ENCODE measurements around the gene TXNDC11.
A peak's percentile ranks its signal among the peaks of the same experiment; 100 is the strongest.

Gene TXNDC11

GRCh38 chr16:11755022-11755760 is 12.5 kb upstream of the TXNDC11 start:
- DNase-seq (ENCODE audit: extremely low spot score, insufficient read length, low read depth) (no peak), FAIRE-seq (no peak)

GRCh38 chr16:11752856-11753255 is 10.2 kb upstream of the TXNDC11 start:
- DNase-seq (ENCODE audit: extremely low spot score, insufficient read length, low read depth) = no peak
- FAIRE-seq = no peak

- DNase-seq (ENCODE audit: extremely low spot score, insufficient read length, low read depth) = no peak
- FAIRE-seq = no peak
These were observed 7.4 kb upstream of the TXNDC11 start for GRCh38 chr16:11750056-11750455.

GRCh38 chr16:11748404-11749254 is 6.0 kb upstream of the TXNDC11 start:
- DNase-seq (ENCODE audit: extremely low spot score, insufficient read length, low read depth) (no peak), FAIRE-seq (no peak)

GRCh38 chr16:11747949-11748403 is 5.3 kb upstream of the TXNDC11 start:
- no peak for DNase-seq (ENCODE audit: extremely low spot score, insufficient read length, low read depth)
- FAIRE-seq = no peak

GRCh38 chr16:11744075-11744470 is 1.4 kb upstream of the TXNDC11 start:
- FAIRE-seq (no peak), DNase-seq (ENCODE audit: extremely low spot score, insufficient read length, low read depth) (no peak)

GRCh38 chr16:11743308-11744074 is 834 bp upstream of the TXNDC11 start:
- DNase-seq (ENCODE audit: extremely low spot score, insufficient read length, low read depth) = no peak
- FAIRE-seq = peak; percentile 46

GRCh38 chr16:11742093-11742535 is 543 bp downstream of the TXNDC11 start:
- FAIRE-seq (peak; percentile 33), DNase-seq (ENCODE audit: extremely low spot score, insufficient read length, low read depth) (no peak)

- DNase-seq (ENCODE audit: extremely low spot score, insufficient read length, low read depth) = no peak
- FAIRE-seq = no peak
These were observed 2.1 kb downstream of the TXNDC11 start for GRCh38 chr16:11740567-11740966.

GRCh38 chr16:11738742-11739544 is 3.7 kb downstream of the TXNDC11 start:
- FAIRE-seq = peak; percentile 81
- DNase-seq (ENCODE audit: extremely low spot score, insufficient read length, low read depth) = no peak

GRCh38 chr16:11737713-11738112 is 4.9 kb downstream of the TXNDC11 start:
- FAIRE-seq = no peak
- no peak for DNase-seq (ENCODE audit: extremely low spot score, insufficient read length, low read depth)

GRCh38 chr16:11736903-11737302 is 5.8 kb downstream of the TXNDC11 start:
- FAIRE-seq (no peak), DNase-seq (ENCODE audit: extremely low spot score, insufficient read length, low read depth) (no peak)

- no peak for FAIRE-seq
- DNase-seq (ENCODE audit: extremely low spot score, insufficient read length, low read depth) = no peak
These were observed 6.9 kb downstream of the TXNDC11 start for GRCh38 chr16:11735787-11736186.

- DNase-seq (ENCODE audit: extremely low spot score, insufficient read length, low read depth) = no peak
These were observed 8.0 kb downstream of the TXNDC11 start for GRCh38 chr16:11734653-11735043.

GRCh38 chr16:11734025-11734652 is 8.5 kb downstream of the TXNDC11 start:
- FAIRE-seq (peak; percentile 73), DNase-seq (ENCODE audit: extremely low spot score, insufficient read length, low read depth) (no peak)

More at GRCh38 chr16:11734653-11735043, 8.0 kb downstream of the TXNDC11 start:
- no peak for FAIRE-seq

- no peak for FAIRE-seq
- no peak for DNase-seq (ENCODE audit: extremely low spot score, insufficient read length, low read depth)
These were observed 11.4 kb downstream of the TXNDC11 start for GRCh38 chr16:11731222-11731621.

- DNase-seq (ENCODE audit: extremely low spot score, insufficient read length, low read depth) = no peak
These were observed 12.9 kb downstream of the TXNDC11 start for GRCh38 chr16:11729787-11730186.

GRCh38 chr16:11727796-11728543 is 14.7 kb downstream of the TXNDC11 start:
- no peak for FAIRE-seq
- no peak for DNase-seq (ENCODE audit: extremely low spot score, insufficient read length, low read depth)

More at GRCh38 chr16:11729787-11730186, 12.9 kb downstream of the TXNDC11 start:
- FAIRE-seq = no peak
